Measurements from ENCODE around the gene S1PR4.

DNA sequence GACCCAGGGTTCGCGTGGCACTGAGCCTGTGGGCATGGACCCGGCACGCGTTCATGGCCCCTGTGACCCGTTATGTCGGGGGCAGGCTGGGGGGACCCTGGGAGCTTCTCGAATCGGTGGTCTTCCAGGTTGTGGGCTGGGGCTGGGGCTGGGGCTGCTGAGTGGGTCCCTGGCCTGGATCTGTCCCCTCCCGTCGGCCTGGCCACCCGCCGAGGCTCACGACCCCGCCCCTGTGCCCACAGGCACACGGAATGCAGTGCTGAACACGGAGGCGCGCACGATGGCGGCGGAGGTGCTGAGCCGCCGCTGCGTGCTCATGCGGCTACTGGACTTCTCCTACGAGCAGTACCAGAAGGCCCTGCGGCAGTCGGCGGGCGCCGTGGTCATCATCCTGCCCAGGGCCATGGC lies 13.7 kb downstream of the S1PR4 start:
- TF ChIP-seq, protein P1, sequence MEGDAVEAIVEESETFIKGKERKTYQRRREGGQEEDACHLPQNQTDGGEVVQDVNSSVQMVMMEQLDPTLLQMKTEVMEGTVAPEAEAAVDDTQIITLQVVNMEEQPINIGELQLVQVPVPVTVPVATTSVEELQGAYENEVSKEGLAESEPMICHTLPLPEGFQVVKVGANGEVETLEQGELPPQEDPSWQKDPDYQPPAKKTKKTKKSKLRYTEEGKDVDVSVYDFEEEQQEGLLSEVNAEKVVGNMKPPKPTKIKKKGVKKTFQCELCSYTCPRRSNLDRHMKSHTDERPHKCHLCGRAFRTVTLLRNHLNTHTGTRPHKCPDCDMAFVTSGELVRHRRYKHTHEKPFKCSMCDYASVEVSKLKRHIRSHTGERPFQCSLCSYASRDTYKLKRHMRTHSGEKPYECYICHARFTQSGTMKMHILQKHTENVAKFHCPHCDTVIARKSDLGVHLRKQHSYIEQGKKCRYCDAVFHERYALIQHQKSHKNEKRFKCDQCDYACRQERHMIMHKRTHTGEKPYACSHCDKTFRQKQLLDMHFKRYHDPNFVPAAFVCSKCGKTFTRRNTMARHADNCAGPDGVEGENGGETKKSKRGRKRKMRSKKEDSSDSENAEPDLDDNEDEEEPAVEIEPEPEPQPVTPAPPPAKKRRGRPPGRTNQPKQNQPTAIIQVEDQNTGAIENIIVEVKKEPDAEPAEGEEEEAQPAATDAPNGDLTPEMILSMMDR (IDR thresholded peaks at IDR 0.05): no peak
- no peak for TF ChIP-seq POLR2A (IDR thresholded peaks at IDR 0.05)
